Measurements from ENCODE around the gene PLXND1.

PLXND1 gene

DNA sequence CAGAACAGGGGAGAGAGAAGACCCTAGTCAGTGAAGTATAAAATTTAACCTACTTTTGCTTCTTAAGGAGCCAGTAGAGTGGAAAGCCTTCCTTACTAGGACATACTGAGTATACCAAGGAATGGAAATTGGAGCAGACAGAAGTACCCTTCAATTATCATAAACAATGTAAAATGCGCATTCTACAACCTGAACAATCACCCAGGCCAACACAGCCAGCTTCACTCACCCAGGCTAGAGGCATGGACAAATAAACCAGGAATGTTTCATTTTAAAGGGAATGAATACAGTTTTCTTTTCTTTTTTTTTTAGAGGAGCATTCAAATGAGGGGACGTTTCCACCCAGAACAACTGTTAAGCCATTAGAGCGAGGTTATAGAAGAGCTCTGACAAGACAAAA lies 41.9 kb upstream of the PLXND1 start:
- TF ChIP-seq ZBTB7A (IDR thresholded peaks at IDR 0.05; ENCODE audit: low read depth) (no peak), EGR1 (IDR thresholded peaks at IDR 0.05) (no peak), FOXM1 (IDR thresholded peaks at IDR 0.05; ENCODE audit: borderline replicate concordance, low read depth) (no peak), YY1 (IDR thresholded peaks at IDR 0.05; ENCODE audit: low read depth) (no peak), TCF12 (IDR thresholded peaks at IDR 0.05; ENCODE audit: low read depth) (no peak), NFIC (IDR thresholded peaks at IDR 0.05) (no peak), RAD21 (IDR thresholded peaks at IDR 0.05; ENCODE audit: low read depth) (no peak), TAF1 (IDR thresholded peaks at IDR 0.05; ENCODE audit: low read depth) (no peak), TEAD4 (IDR thresholded peaks at IDR 0.05) (no peak), CEBPB (IDR thresholded peaks at IDR 0.05) (no peak), EP300 (IDR thresholded peaks at IDR 0.05; ENCODE audit: borderline replicate concordance) (no peak), CREB1 (IDR thresholded peaks at IDR 0.05; ENCODE audit: low read depth) (no peak)
- TF ChIP-seq, protein P1, sequence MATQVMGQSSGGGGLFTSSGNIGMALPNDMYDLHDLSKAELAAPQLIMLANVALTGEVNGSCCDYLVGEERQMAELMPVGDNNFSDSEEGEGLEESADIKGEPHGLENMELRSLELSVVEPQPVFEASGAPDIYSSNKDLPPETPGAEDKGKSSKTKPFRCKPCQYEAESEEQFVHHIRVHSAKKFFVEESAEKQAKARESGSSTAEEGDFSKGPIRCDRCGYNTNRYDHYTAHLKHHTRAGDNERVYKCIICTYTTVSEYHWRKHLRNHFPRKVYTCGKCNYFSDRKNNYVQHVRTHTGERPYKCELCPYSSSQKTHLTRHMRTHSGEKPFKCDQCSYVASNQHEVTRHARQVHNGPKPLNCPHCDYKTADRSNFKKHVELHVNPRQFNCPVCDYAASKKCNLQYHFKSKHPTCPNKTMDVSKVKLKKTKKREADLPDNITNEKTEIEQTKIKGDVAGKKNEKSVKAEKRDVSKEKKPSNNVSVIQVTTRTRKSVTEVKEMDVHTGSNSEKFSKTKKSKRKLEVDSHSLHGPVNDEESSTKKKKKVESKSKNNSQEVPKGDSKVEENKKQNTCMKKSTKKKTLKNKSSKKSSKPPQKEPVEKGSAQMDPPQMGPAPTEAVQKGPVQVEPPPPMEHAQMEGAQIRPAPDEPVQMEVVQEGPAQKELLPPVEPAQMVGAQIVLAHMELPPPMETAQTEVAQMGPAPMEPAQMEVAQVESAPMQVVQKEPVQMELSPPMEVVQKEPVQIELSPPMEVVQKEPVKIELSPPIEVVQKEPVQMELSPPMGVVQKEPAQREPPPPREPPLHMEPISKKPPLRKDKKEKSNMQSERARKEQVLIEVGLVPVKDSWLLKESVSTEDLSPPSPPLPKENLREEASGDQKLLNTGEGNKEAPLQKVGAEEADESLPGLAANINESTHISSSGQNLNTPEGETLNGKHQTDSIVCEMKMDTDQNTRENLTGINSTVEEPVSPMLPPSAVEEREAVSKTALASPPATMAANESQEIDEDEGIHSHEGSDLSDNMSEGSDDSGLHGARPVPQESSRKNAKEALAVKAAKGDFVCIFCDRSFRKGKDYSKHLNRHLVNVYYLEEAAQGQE (IDR thresholded peaks at IDR 0.05; ENCODE audit: low read depth) = no peak
- TF ChIP-seq, protein P2, sequence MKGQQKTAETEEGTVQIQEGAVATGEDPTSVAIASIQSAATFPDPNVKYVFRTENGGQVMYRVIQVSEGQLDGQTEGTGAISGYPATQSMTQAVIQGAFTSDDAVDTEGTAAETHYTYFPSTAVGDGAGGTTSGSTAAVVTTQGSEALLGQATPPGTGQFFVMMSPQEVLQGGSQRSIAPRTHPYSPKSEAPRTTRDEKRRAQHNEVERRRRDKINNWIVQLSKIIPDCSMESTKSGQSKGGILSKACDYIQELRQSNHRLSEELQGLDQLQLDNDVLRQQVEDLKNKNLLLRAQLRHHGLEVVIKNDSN (IDR thresholded peaks at IDR 0.05) = no peak
- TF ChIP-seq, protein P3, sequence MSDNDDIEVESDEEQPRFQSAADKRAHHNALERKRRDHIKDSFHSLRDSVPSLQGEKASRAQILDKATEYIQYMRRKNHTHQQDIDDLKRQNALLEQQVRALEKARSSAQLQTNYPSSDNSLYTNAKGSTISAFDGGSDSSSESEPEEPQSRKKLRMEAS (IDR thresholded peaks at IDR 0.05) = no peak

DNA sequence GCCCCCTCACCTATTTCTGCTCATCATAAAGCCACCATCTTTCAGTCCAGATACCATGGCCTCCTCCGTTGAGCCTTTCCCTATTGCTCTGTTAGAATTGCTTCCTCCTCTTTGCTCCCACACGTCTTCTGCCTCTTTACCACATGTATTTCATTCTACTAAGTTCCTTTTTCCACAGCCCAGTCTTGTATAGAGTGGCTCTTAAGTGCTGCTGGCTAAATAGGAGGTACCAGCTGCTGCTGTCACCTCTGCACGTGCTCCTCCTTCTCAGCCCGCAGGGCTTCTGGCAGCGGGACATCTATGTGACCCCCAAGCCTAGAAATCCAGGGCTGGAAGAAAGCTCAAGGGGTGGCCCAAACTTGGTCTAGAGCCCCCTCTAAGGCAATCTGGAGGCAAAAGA lies 38.8 kb upstream of the PLXND1 start:
- no peak for TF ChIP-seq TAF1 (IDR thresholded peaks at IDR 0.05; ENCODE audit: low read depth)

DNA sequence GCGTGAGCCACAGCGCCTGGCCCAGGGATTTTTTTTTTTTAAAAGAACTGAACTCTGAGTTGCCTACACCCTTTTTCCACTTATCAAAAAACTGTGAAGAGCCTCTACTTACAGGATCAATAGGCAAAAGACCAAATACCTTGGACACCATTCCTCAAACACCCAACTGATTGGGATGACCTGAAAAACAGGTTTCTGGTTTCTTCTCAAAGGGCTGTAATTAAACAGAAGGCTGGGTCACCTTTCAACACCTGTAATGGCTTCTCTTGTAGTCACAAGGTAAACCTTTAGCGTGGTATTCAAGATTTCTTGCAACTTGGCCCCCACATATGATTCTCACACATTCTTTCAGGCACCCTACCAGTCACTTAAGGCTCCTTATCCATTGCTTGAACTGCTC lies 38.4 kb upstream of the PLXND1 start:
- no peak for TF ChIP-seq FOXM1 (IDR thresholded peaks at IDR 0.05; ENCODE audit: borderline replicate concordance, low read depth)
- 0 out of 2 replicates have a peak, but pooled peaks have one; percentile 14 for TF ChIP-seq TEAD4 (IDR thresholded peaks at IDR 0.05)
- TF ChIP-seq, protein P3 (IDR thresholded peaks at IDR 0.05) = no peak
- no peak for TF ChIP-seq EGR1 (IDR thresholded peaks at IDR 0.05)
- TF ChIP-seq, protein P1 (IDR thresholded peaks at IDR 0.05; ENCODE audit: low read depth) = no peak
- TF ChIP-seq, protein P2 (IDR thresholded peaks at IDR 0.05) = no peak

DNA sequence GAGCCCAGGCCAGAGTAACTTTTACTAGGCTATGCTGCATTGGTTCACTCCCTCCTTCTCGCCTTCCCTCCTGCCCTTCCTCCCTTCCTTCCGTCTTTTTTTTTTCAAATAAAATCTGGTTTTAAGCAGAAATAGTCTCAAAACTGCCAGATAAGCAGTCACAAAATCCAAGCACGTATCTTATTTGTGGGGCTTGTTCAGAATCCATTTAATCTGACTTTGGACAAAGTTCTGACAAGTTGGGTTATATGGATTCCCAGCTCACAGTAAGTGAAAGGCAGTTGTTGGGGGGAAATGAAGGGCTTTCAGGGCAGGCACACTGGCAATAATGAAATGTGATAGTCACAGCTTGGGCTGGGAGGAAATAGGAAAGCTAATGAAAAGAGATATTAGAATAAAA lies 32.0 kb upstream of the PLXND1 start:
- TF ChIP-seq NFIC (IDR thresholded peaks at IDR 0.05) = no peak
- TF ChIP-seq EP300 (IDR thresholded peaks at IDR 0.05; ENCODE audit: borderline replicate concordance) = no peak
- TF ChIP-seq TAF1 (IDR thresholded peaks at IDR 0.05; ENCODE audit: low read depth) = no peak
- no peak for TF ChIP-seq TCF12 (IDR thresholded peaks at IDR 0.05; ENCODE audit: low read depth)
- TF ChIP-seq TEAD4 (IDR thresholded peaks at IDR 0.05) = no peak
- TF ChIP-seq, protein P3 (IDR thresholded peaks at IDR 0.05) = no peak
- TF ChIP-seq FOXM1 (IDR thresholded peaks at IDR 0.05; ENCODE audit: borderline replicate concordance, low read depth) = no peak
- TF ChIP-seq, protein P2 (IDR thresholded peaks at IDR 0.05) = no peak
- TF ChIP-seq EGR1 (IDR thresholded peaks at IDR 0.05) = no peak
- TF ChIP-seq YY1 (IDR thresholded peaks at IDR 0.05; ENCODE audit: low read depth) = no peak
- TF ChIP-seq ZBTB7A (IDR thresholded peaks at IDR 0.05; ENCODE audit: low read depth) = no peak
- TF ChIP-seq, protein P1 (IDR thresholded peaks at IDR 0.05; ENCODE audit: low read depth) = no peak
- no peak for TF ChIP-seq CEBPB (IDR thresholded peaks at IDR 0.05)
- TF ChIP-seq RAD21 (IDR thresholded peaks at IDR 0.05; ENCODE audit: low read depth) = no peak
- no peak for TF ChIP-seq CREB1 (IDR thresholded peaks at IDR 0.05; ENCODE audit: low read depth)

Data from Ishikawa (cell line).